Large intestine (tissue), 3 donors: ENCODE data around the gene LATS2. TPM values are rescaled to one million over a fixed set of nuclear protein-coding genes. Genes with fewer than 3 reads are reported as not detected.

ENCODE experiments used
- DNase-seq, 2 donors: peaks; one replicate each; pipeline versions ENCODE4 v3.0.0 to v3.0.0-alpha.2; 2013
- H3K27ac ChIP-seq: one replicate; pipeline ENCODE4 v1.5.1; 2013; ENCODE audit warnings: low read length
- H3K27me3 ChIP-seq: 2 replicates; pipeline ENCODE4 v1.6.1; 2013; ENCODE audit warnings: low read length; ENCODE audit not compliant: control insufficient read depth, insufficient read depth
- H3K36me3 ChIP-seq: 2 replicates; pipeline ENCODE4 v1.6.1; 2013; ENCODE audit warnings: low read length; ENCODE audit not compliant: control insufficient read depth, insufficient read depth
- H3K4me1 ChIP-seq: one replicate; pipeline ENCODE4 v1.6.1; 2013; ENCODE audit warnings: low read length; ENCODE audit not compliant: control insufficient read depth, insufficient read depth
- H3K4me3 ChIP-seq: one replicate; pipeline ENCODE4 v1.5.1; 2013; ENCODE audit warnings: low read length
- H3K9me3 ChIP-seq: one replicate; pipeline ENCODE4 v1.6.1; 2013; ENCODE audit warnings: mild to moderate bottlenecking, low read depth, low read length, moderate library complexity; ENCODE audit not compliant: control insufficient read depth
- WGBS: methylation state at CpG from one replicate; pipeline ENCODE4 v1.1.5; 2013; ENCODE audit warnings: low lambda C conversion rate; ENCODE audit not compliant: insufficient coverage; 5-methylcytosine and 5-hydroxymethylcytosine counted together
- polyA plus RNA-seq: library from polyadenylated mRNA; unstranded; fragments of 120-200 nt; gene quantifications from one replicate; pipeline ENCODE4 v1.2.1, GENCODE V29; 2013

The LATS2 gene
- polyA plus RNA-seq, 1 donor: 7.4 TPM

- Histone ChIP-seq H3K4me1 (no peaks in the 10 kb centered on the region), H3K36me3 (no peaks in the 10 kb centered on the region), H3K27ac (no peak overlapping the region), H3K9me3 (no peaks in the 10 kb centered on the region), H3K27me3 (no peaks in the 10 kb centered on the region), H3K4me3 (no peak overlapping the region)
- no peak for DNase-seq
- no CpG with 5 or more reads among the region's 11 CpGs for WGBS
These were observed 53.4 kb downstream of the LATS2 start for GRCh38 chr13:21008026-21008425.

- no peak for DNase-seq
- Histone ChIP-seq H3K9me3 (peaks cover 5% of the 10 kb centered on the region), H3K36me3 (no peaks in the 10 kb centered on the region), H3K27ac (no peak overlapping the region), H3K4me1 (no peaks in the 10 kb centered on the region), H3K4me3 (no peak overlapping the region), H3K27me3 (no peaks in the 10 kb centered on the region)
- 60% methylated on average over 1 of the region's 11 CpGs for WGBS
These were observed 55.0 kb downstream of the LATS2 start for GRCh38 chr13:21006141-21007005.

DNA sequence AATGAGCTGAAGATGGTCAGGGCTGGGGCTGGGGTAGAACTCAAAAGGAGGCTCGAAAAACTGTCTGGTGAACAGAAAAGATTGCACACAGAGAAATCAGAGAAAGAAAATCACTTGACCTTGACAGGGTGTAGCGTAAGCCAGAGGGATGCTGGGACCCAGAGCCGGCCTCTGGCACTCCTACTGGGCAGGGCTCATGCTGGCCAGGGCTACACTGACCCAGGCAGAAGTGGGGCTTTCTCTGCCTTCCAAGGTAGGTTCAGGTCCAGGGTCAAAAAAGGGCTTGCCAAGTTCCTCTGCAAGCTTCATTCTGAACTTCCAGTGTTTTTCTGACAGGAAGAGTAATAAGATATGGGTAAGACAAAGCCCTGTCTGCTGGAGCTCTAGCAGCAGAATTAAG lies 56.2 kb downstream of the LATS2 start:
- Histone ChIP-seq H3K36me3 (no peaks in the 10 kb centered on the region), H3K4me1 (no peaks in the 10 kb centered on the region), H3K4me3 (no peak overlapping the region), H3K27ac (no peak overlapping the region), H3K27me3 (no peaks in the 10 kb centered on the region), H3K9me3 (peaks cover 7% of the 10 kb centered on the region)
- no peak for DNase-seq
- WGBS: 80% methylated on average over 1 of the region's 3 CpGs

- no peaks in the 10 kb centered on the region for H3K27me3 ChIP-seq
- no peak overlapping the region for H3K27ac ChIP-seq
- no peaks in the 10 kb centered on the region for H3K36me3 ChIP-seq
- DNase-seq: no peak
- H3K4me3 ChIP-seq: no peak overlapping the region
- H3K9me3 ChIP-seq: peaks cover 12% of the 10 kb centered on the region
- no CpG with 5 or more reads among the region's 5 CpGs for WGBS
- H3K4me1 ChIP-seq: no peaks in the 10 kb centered on the region
These were observed 59.9 kb downstream of the LATS2 start for GRCh38 chr13:21001471-21001870.

- Histone ChIP-seq H3K27me3 (no peaks in the 10 kb centered on the region), H3K36me3 (no peaks in the 10 kb centered on the region), H3K4me1 (no peaks in the 10 kb centered on the region), H3K9me3 (peaks cover 12% of the 10 kb centered on the region), H3K27ac (no peak overlapping the region), H3K4me3 (no peak overlapping the region)
- no peak for DNase-seq
- WGBS: no CpG with 5 or more reads among the region's 1 CpG
These were observed 60.7 kb downstream of the LATS2 start for GRCh38 chr13:21000647-21001046.

DNA sequence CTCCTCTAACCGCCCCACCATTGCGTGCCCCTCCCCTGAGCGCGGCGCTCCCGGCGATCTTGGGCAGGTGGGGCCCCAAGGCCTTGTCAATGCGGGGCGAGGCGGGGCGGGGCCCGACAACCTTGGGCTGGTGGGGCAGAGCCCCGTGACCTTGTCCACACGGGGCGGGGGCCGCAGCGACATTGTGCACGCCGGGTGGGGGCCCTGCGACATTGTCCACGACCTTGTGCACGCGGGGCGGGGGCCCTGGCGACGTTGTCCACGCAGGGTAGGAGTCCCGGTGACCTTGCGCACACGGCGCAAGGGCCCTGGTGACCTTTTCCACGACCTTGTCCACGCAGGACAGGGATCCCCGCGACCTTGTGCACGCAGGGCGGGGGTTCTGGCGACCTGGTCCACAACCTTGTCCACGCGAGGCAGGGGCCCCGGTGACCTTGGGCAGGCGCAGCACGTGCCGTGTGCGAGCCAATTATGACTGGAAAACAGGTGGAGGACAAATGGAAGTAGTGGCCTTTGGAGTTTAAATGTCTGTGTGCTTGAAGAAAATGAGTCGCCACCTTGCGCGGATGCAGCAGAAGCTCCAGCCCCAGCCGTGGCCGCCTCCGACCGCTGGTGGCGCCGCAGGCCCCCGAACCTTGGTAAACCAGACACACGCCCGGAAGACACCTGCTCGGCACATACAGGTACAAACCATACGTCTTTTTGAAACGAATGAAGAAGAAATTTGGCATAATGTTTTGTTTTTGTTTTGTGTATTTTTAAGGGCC lies 62.6 kb downstream of the LATS2 start:
- Histone ChIP-seq H3K27ac (no peak overlapping the region), H3K4me3 (no peak overlapping the region), H3K4me1 (no peaks in the 10 kb centered on the region), H3K9me3 (peaks cover 12% of the 10 kb centered on the region), H3K36me3 (no peaks in the 10 kb centered on the region), H3K27me3 (no peaks in the 10 kb centered on the region)
- no peak for DNase-seq
- no CpG with 5 or more reads among the region's 60 CpGs for WGBS

DNA sequence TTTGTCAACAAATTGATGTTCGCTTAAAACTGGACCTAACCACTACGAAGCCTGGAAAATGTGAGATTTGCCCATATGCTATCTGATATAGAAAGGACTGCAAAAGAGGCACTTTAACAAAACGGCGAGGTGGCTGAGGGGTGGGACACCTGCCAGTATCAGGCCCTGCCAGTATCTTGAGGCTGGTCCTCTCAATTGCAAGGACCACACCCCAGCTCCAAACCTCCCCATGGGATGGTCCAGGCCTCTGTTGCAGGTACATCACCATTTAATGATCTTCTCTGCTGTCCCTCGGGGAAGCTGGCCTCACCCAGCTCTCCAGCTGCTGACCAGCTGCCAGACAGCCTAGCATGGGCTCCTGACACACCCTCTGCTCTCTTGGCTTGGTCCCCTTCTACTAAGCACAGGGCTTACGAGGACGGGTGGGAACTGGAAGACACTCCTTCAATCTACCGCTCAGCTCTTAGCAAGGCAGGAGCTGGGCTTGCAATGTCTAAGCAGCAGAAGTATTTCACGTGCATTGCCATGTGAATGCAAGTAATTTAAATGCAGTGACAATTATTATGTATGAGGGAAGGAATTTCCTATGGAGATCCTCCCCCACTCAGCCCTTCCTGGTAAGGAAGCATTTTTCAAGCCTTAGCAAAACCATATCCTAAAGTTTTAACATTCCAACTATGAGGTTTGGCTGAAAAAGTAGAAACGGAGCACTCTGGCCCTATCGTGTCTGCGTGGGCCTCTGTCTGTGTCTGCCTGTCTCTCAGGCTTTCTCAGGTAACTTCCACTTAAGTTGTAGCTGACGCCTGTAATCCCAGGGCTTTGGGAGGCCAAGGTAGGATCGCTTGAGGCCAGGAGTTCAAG lies 63.9 kb downstream of the LATS2 start:
- no peak for DNase-seq
- no CpG with 5 or more reads among the region's 14 CpGs for WGBS
- H3K9me3 ChIP-seq: peaks cover 12% of the 10 kb centered on the region

GRCh38 chr13:20995245-20995838 lies 66.0 kb downstream of the LATS2 start:
- no peak overlapping the region for H3K4me3 ChIP-seq
- DNase-seq: no peak
- WGBS: no CpG with 5 or more reads among the region's 4 CpGs
- H3K4me1 ChIP-seq: no peaks in the 10 kb centered on the region
- H3K9me3 ChIP-seq: peaks cover 5% of the 10 kb centered on the region
- no peaks in the 10 kb centered on the region for H3K27me3 ChIP-seq
- H3K36me3 ChIP-seq: peaks cover 10% of the 10 kb centered on the region
- H3K27ac ChIP-seq: no peak overlapping the region

More for the DNA sequence above, 63.9 kb downstream of the LATS2 start:
- no peaks in the 10 kb centered on the region for H3K36me3 ChIP-seq
- H3K4me1 ChIP-seq: no peaks in the 10 kb centered on the region
- peak overlapping the region; percentile 29 for H3K27ac ChIP-seq
- H3K27me3 ChIP-seq: no peaks in the 10 kb centered on the region
- no peak overlapping the region for H3K4me3 ChIP-seq

- Histone ChIP-seq H3K9me3 (peaks cover 5% of the 10 kb centered on the region), H3K27me3 (no peaks in the 10 kb centered on the region), H3K4me1 (no peaks in the 10 kb centered on the region), H3K4me3 (no peak overlapping the region), H3K27ac (no peak overlapping the region), H3K36me3 (peaks cover 13% of the 10 kb centered on the region)
- no peak for DNase-seq
- WGBS: no CpG with 5 or more reads among the region's 7 CpGs
These were observed 67.0 kb downstream of the LATS2 start for GRCh38 chr13:20994441-20994821.
